ENCODE measurements around the gene DENND5A. TPM values are rescaled to one million over a fixed set of nuclear protein-coding genes. Genes with fewer than 3 reads are reported as not detected.
"Not testable (repeated sequence)": the region's sequence is repeated elsewhere in the genome, so short reads cannot be mapped to it uniquely, and the experiment has no call there.

DENND5A gene
- total RNA-seq, 4 donors from 2014 or later = 110 to 134 (median 118) TPM

DNA sequence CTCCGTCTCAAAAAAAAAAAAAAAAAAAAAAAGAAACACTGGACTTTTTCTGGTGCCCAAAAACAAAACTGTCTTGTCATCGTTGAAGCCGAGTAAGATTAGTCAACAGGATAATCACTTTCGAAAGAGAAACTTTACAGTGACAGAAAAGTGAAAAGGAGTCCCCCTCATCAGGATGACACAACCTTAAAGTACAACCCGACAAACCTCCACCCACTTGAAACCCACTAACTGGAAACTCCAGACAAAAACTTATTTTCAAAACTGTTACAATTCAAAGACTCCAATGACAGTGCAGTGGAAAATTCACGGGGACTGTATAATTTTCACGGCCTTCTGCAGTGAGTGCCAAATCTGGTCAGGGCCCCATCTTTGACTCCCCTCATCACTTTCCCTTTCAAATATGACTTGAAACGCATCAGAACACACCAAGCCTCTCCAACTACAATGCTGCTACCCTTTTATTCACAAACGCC lies 1.3 kb downstream of the DENND5A start:
- Histone ChIP-seq H3K4me3 (peak overlapping the region; percentile 88 to 96 (median 91)), H3K4me1 (peaks cover 0 to 53% (median 12%) of the 10 kb centered on the region in 4 donors), H3K27me3 (no peaks in the 10 kb centered on the region), H3K36me3 (no peaks in the 10 kb centered on the region), H3K9me3 (no peaks in the 10 kb centered on the region), H3K27ac (peak overlapping the region; percentile 94 to 98 (median 96))
- no peak for TF ChIP-seq POLR2A (IDR thresholded peaks at IDR 0.05)
- TF ChIP-seq, protein P1, sequence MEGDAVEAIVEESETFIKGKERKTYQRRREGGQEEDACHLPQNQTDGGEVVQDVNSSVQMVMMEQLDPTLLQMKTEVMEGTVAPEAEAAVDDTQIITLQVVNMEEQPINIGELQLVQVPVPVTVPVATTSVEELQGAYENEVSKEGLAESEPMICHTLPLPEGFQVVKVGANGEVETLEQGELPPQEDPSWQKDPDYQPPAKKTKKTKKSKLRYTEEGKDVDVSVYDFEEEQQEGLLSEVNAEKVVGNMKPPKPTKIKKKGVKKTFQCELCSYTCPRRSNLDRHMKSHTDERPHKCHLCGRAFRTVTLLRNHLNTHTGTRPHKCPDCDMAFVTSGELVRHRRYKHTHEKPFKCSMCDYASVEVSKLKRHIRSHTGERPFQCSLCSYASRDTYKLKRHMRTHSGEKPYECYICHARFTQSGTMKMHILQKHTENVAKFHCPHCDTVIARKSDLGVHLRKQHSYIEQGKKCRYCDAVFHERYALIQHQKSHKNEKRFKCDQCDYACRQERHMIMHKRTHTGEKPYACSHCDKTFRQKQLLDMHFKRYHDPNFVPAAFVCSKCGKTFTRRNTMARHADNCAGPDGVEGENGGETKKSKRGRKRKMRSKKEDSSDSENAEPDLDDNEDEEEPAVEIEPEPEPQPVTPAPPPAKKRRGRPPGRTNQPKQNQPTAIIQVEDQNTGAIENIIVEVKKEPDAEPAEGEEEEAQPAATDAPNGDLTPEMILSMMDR (IDR thresholded peaks at IDR 0.05) = no peak
- no peak for TF ChIP-seq EP300 (IDR thresholded peaks at IDR 0.05)
- 6 to 8% methylated on average over 9 of the region's 9 CpGs for WGBS, 2 donors
- no peak for DNase-seq (ENCODE audit: low spot score in 2 of 2)

DNA sequence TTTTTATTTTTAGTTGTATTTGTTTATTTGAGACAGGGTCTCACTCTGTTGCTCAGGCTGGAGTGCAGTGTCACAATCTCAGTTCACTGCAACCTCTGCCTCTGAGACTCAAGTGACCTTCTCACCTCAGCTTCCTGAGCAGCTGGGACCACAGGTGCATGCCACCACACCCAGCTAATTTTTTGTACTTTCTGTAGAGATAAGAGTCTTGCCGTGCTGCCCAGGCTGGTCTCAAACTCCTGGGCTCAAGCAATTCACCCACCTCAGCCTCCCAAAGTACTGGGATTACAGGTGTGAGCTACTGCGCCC lies 4.4 kb downstream of the DENND5A start:
- H3K4me3 ChIP-seq; H3K27me3 ChIP-seq; H3K9me3 ChIP-seq; H3K27ac ChIP-seq; DNase-seq (ENCODE audit: low spot score in 2 of 2); H3K36me3 ChIP-seq: not testable (repeated sequence)
- peaks cover 0 to 54% (median 12%) of the 10 kb centered on the region in 4 donors for H3K4me1 ChIP-seq
- WGBS, 2 donors = 77% methylated on average over 2 of the region's 2 CpGs

DNA sequence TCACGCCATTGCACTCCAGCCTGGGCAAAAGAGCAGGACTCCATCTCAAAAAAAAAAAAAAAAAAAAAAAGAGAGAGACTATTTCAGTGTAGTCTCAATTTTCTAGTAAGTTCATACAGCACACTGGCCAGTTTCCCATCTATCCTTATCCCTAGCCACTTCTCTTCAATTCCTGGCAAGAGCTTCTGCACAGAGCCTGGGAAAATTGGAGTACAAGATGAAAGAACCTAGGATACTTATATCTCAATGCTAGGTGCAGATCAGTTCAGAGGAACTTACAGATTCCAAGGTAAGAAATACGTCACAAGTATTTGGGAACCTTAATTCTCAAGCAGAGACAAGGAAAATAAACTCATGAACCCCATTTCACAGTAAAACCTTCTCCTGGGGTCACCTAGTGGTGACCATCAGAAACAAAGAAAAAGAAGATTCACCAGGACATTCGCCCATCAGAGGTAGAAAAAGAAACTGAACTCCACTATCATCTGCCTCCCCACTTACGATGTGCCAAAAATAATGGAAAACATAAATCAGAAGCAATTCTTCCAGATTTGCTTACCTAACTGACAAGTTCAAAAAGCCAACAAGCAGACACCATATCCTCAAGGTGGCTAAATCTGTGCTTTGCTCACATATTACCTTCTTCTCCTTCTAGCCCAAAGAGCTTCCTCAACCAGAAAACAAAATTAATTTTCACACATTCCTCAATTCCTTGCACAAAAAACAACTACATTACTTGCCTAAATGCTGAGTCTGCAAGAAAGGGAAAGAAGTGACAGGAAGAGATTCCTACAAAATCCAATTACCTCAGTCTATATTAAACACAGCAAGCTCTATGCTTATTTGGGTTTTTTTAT lies 4.9 kb downstream of the DENND5A start:
- Histone ChIP-seq H3K4me3 (no peak overlapping the region), H3K27ac (no peak overlapping the region), H3K36me3 (peaks cover 0 to 2% (median 0%) of the 10 kb centered on the region in 3 donors), H3K4me1 (peaks cover 0 to 50% (median 12%) of the 10 kb centered on the region in 4 donors), H3K27me3 (no peaks in the 10 kb centered on the region), H3K9me3 (no peaks in the 10 kb centered on the region)
- no peak for TF ChIP-seq EP300 (IDR thresholded peaks at IDR 0.05)
- TF ChIP-seq, protein P1 (IDR thresholded peaks at IDR 0.05) = peak in 3 of 5 experiments; percentile 12 to 19 (median 13)
- no peak for TF ChIP-seq POLR2A (IDR thresholded peaks at IDR 0.05)
- no peak for DNase-seq (ENCODE audit: low spot score in 2 of 2)
- 51 to 60% methylated on average over 4 of the region's 4 CpGs for WGBS, 2 donors

DNA sequence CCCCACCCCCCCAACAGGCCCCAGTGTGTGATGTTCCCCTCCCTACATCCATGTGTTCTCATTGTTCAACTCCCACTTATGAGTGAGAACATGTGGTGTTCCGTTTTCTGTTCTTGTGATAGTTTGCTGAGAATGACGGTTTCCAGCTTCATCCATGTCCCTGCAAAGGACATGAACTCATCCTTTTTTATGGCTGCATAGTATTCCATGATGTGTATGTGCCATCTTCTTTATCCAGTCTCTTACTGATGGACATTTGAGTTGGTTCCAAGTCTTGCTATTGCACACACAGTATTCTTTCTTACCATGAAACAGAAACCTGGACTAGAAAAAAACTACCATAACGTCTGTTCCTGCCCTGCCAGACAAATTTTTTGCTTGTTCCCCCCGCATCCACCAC lies 6.9 kb downstream of the DENND5A start:
- not testable (repeated sequence) for H3K27me3 ChIP-seq; DNase-seq (ENCODE audit: low spot score in 2 of 2); H3K27ac ChIP-seq; H3K9me3 ChIP-seq; H3K4me3 ChIP-seq; H3K36me3 ChIP-seq
- 85 to 92% methylated on average over 4 of the region's 4 CpGs for WGBS, 2 donors
- peaks cover 0 to 48% (median 11%) of the 10 kb centered on the region in 4 donors for H3K4me1 ChIP-seq

DNA sequence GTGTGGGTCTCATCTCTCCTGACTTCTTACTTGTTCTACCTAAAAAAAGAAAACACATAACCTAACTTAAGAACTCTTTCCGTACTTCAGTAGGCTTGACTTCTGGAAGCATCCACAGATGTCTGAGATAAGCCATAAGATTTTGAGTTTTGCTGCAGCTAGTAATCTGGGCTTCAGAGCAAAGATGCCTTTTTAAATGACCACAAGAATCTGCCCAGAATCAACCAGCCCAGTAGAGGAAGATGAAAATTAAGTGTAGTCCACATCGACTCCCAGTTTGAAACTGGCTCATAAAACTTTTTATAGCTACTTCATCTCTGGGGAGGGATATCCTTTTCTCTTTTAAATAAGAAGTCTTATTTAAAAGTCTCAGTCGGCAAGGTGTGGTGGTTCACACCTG lies 10.7 kb downstream of the DENND5A start:
- Histone ChIP-seq H3K4me3 (no peak overlapping the region), H3K36me3 (peaks cover 0 to 6% (median 0%) of the 10 kb centered on the region in 3 donors), H3K27ac (no peak overlapping the region), H3K4me1 (peaks cover 0 to 34% (median 3%) of the 10 kb centered on the region in 4 donors), H3K9me3 (no peaks in the 10 kb centered on the region), H3K27me3 (no peaks in the 10 kb centered on the region)
- TF ChIP-seq, protein P1 (IDR thresholded peaks at IDR 0.05) = no peak
- TF ChIP-seq POLR2A (IDR thresholded peaks at IDR 0.05) (no peak), EP300 (IDR thresholded peaks at IDR 0.05) (no peak)
- WGBS, 2 donors = 83 to 86% methylated on average over 3 of the region's 3 CpGs
- DNase-seq (ENCODE audit: low spot score in 2 of 2) = no peak

DNA sequence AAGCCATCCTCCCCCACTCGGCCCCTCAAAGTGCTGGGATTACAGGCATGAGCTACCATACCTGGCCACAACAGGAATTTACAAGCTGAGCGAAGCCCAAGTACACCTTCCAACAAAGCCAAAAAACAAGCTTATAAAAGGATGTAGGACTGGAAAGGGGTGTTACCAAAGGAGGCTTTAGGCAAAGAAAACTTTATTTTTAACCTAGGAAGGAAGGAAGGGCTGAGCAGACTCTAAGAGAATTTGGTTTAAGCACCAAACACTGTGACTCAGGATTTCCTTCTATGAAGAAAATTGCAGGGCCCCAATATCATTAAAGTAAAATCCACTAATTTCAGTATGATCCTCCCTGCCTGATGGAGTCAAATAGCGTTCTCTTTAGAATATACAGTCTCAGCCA lies 12.1 kb downstream of the DENND5A start:
- Histone ChIP-seq H3K4me1 (peaks cover 0 to 31% (median 3%) of the 10 kb centered on the region in 4 donors), H3K27ac (peak overlapping the region in 1 of 4 donors; percentile 15), H3K36me3 (peaks cover 0 to 6% (median 0%) of the 10 kb centered on the region in 3 donors), H3K4me3 (no peak overlapping the region), H3K9me3 (no peaks in the 10 kb centered on the region), H3K27me3 (no peaks in the 10 kb centered on the region)
- 69 to 70% methylated on average over 3 of the region's 3 CpGs for WGBS, 2 donors
- no peak for TF ChIP-seq POLR2A (IDR thresholded peaks at IDR 0.05)
- TF ChIP-seq EP300 (IDR thresholded peaks at IDR 0.05) = no peak
- TF ChIP-seq, protein P1 (IDR thresholded peaks at IDR 0.05) = no peak
- no peak for DNase-seq (ENCODE audit: low spot score in 2 of 2)
